HepG2 (cell line): Measurements from ENCODE around the gene CERS1. TPM values are rescaled to one million over a fixed set of nuclear protein-coding genes. Genes with fewer than 3 reads are reported as not detected.

Experiments used
- ATAC-seq: fragments of 200-7000 bp; cut with Tn5 transposase; 3 replicates; pipeline ENCODE4 v1.9.1; 2020; ENCODE audit warnings: mild to moderate bottlenecking, moderate library complexity
- BruUV-seq: library from RNA; stranded (reverse); fragments of 400-500 nt; replicated peaks from 2 replicates; lab custom pipeline; 2021; lab: Mats Ljungman, UMichigan
- CTCF ChIA-PET: fragments of 300-600 bp; formaldehyde crosslinking; extraction: SDS; loops from one replicate; lab custom pipeline; 2021; ENCODE audit warnings: low total read pairs, inconsistent platforms, low intra/inter-chr PET ratio; lab: Yijun Ruan, JAX
- POLR2A ChIA-PET: fragments of 350-600 bp; sonication (Branson Sonifier 250); formaldehyde crosslinking; loops from one replicate; lab custom pipeline; 2020; ENCODE audit warnings: antibody characterized with exemption, inconsistent platforms; lab: Yijun Ruan, JAX
- DNase-seq: peaks from one replicate; pipeline ENCODE4 v3.0.0-alpha.2; 2015; ENCODE audit warnings: low spot score
- FAIRE-seq: peaks from 3 replicates; lab custom pipeline; 2011; peaks lifted over from hg19 to GRCh38; lab: Jason Lieb, UNC
- H2AFZ ChIP-seq: one replicate; pipeline ENCODE4 v1.6.1; 2011; ENCODE audit warnings: low read length, inconsistent platforms
- H3K27ac ChIP-seq: fragments of 300-600 bp; 3 replicates; pipeline ENCODE4 v1.8.0; 2011; ENCODE audit warnings: mixed run types, mild to moderate bottlenecking, mixed read lengths, low read length, inconsistent platforms; ENCODE audit not compliant: insufficient read depth; ENCODE audit errors: extremely low read length
- H3K27me3 ChIP-seq, 2 experiments: fragments of 200-600 bp in 1 of 2; 2 replicates in 1 of 2; 3 replicates in 1 of 2; pipeline versions ENCODE4 v1.6.0 to v1.8.0; 2011; ENCODE audit warnings: low read length in 2 of 2, mild to moderate bottlenecking in 2 of 2, moderate library complexity in 2 of 2, inconsistent platforms in 1 of 2; ENCODE audit not compliant: insufficient read depth in 2 of 2, control insufficient read depth in 1 of 2
- H3K36me3 ChIP-seq, 2 experiments: fragments of 200-600 bp in 1 of 2; replicated peaks in 1 of 2; 2 replicates in 1 of 2; 3 replicates in 1 of 2; pipeline versions ENCODE4 v1.5.1 to v1.8.0; 2011; ENCODE audit warnings: low read length in 2 of 2, inconsistent platforms in 1 of 2; ENCODE audit not compliant: insufficient read depth in 2 of 2, control insufficient read depth in 1 of 2
- H3K4me1 ChIP-seq: 2 replicates; pipeline ENCODE4 v1.5.1; 2012; ENCODE audit warnings: low read length, inconsistent platforms; ENCODE audit not compliant: insufficient read depth
- H3K4me2 ChIP-seq: 2 replicates; pipeline ENCODE4 v1.6.0; 2011; ENCODE audit warnings: low read depth, low read length, inconsistent platforms
- H3K4me3 ChIP-seq, 3 experiments: fragments of 200-600 bp in 1 of 3; sonication (generic), shearing (Covaris generic) in 1 of 3; replicated peaks in 1 of 3; 2 replicates each; pipeline ENCODE4 v1.5.1; 2011 to 2016; ENCODE audit warnings: low read length in 3 of 3, inconsistent platforms in 2 of 3, low read depth in 2 of 3, mild to moderate bottlenecking in 2 of 3, control low read depth in 1 of 3, mixed read lengths in 1 of 3; ENCODE audit not compliant: insufficient read depth in 1 of 3
- H3K79me2 ChIP-seq: one replicate; pipeline ENCODE4 v1.6.1; 2011; ENCODE audit warnings: low read length, inconsistent platforms; ENCODE audit not compliant: insufficient read depth
- H3K9ac ChIP-seq: 2 replicates; pipeline ENCODE4 v1.6.0; 2011; ENCODE audit warnings: mild to moderate bottlenecking, low read depth, low read length, inconsistent platforms; ENCODE audit not compliant: insufficient read depth
- H3K9me3 ChIP-seq: 2 replicates; pipeline ENCODE4 v1.5.1; 2012; ENCODE audit warnings: mild to moderate bottlenecking, low read length
- H4K20me1 ChIP-seq: 2 replicates; pipeline ENCODE4 v1.6.0; 2011; ENCODE audit warnings: inconsistent platforms, mild to moderate bottlenecking, low read length, moderate library complexity; ENCODE audit not compliant: insufficient read depth
- AFF4 ChIP-seq: sonication (generic); formaldehyde crosslinking; IDR thresholded peaks from 2 replicates; pipeline ENCODE4 v1.4.0; 2020; ENCODE audit warnings: missing genetic modification reagents
- GMEB2 ChIP-seq: IDR thresholded peaks from 2 replicates; pipeline ENCODE4 v1.6.1; 2016; ENCODE audit warnings: missing biosample characterization, missing genetic modification reagents, low read depth
- NONO ChIP-seq, 2 experiments: fragments of 450-650 bp in 1 of 2; sonication (generic) in 1 of 2; formaldehyde crosslinking in 1 of 2; IDR thresholded peaks in 1 of 2; conservative IDR thresholded peaks in 1 of 2; 2 replicates each; pipeline versions ENCODE4 v1.6.1 to v1.8.0; 2017 to 2022; ENCODE audit warnings: mild to moderate bottlenecking in 1 of 2, missing genetic modification reagents in 1 of 2, moderate library complexity in 1 of 2
- SOX13 ChIP-seq, 3 experiments: fragments of 450-650 bp in 1 of 3; sonication (generic) in 1 of 3; formaldehyde crosslinking in 1 of 3; IDR thresholded peaks in 2 of 3; conservative IDR thresholded peaks in 1 of 3; 2 replicates each; pipeline versions ENCODE4 v1.5.0 to v1.6.1; 2016 to 2020; ENCODE audit warnings: antibody characterized with exemption in 1 of 3, mild to moderate bottlenecking in 1 of 3, missing compliant biosample characterization in 1 of 3, missing genetic modification reagents in 1 of 3, moderate library complexity in 1 of 3
- SYNCRIP ChIP-seq: fragments of 200-400 bp; formaldehyde crosslinking; IDR thresholded peaks from 2 replicates; pipeline ENCODE4 v1.6.1; 2018; ENCODE audit warnings: mild to moderate bottlenecking, low read depth, low read length; ENCODE audit not compliant: insufficient read depth
- ZBTB43 ChIP-seq: sonication (generic); formaldehyde crosslinking; conservative IDR thresholded peaks from 2 replicates; pipeline ENCODE4 v1.4.0; 2020; ENCODE audit warnings: missing genetic modification reagents
- ZNF501 ChIP-seq: sonication (generic); formaldehyde crosslinking; IDR thresholded peaks from 2 replicates; pipeline ENCODE4 v1.5.1; 2020; ENCODE audit warnings: mild to moderate bottlenecking, moderate library complexity, missing genetic modification reagents
- ZNF549 ChIP-seq: sonication (generic); formaldehyde crosslinking; IDR thresholded peaks from 2 replicates; pipeline ENCODE4 v1.5.0; 2020; ENCODE audit warnings: missing genetic modification reagents
- ZNF615 ChIP-seq: sonication (generic); formaldehyde crosslinking; IDR thresholded peaks from 2 replicates; pipeline ENCODE4 v1.5.0; 2020; ENCODE audit warnings: mild to moderate bottlenecking, missing genetic modification reagents, borderline replicate concordance
- WGBS: methylation state at CpG from one replicate; pipeline ENCODE4 v1.1.6; 2017; ENCODE audit warnings: low lambda C conversion rate; 5-methylcytosine and 5-hydroxymethylcytosine counted together
- in situ Hi-C: cut with HindIII; loops from 2 replicates; pipeline ENCODE4 v1.10.0; 2017; ENCODE audit warnings: low pct_unique_long_range_greater_than_20kb; ENCODE audit not compliant: extremely low pct_ligation_motif_present
- intact Hi-C: fragments of 100-400 bp; cut with micrococcal nuclease; formaldehyde crosslinking; loops from one replicate; pipeline ENCODE4 v1.10.0; 2022; ENCODE audit not compliant: unreplicated experiment
- polyA plus RNA-seq, 8 experiments: library from polyadenylated mRNA; depleted of rRNA in 3 of 8; stranded (reverse) in 7 of 8; unstranded in 1 of 8; fragments of >200 nt; fragmentation: Illumina TruSeq in 4 of 8; extraction: Trizol in 4 of 8; gene quantifications; 2 replicates each; pipeline versions ENCODE4 v1.2.1 to v1.2.3, GENCODE V29; 2011 to 2016; ENCODE audit warnings: low read depth in 4 of 8, missing spikeins in 1 of 8, mixed read lengths in 1 of 8; ENCODE audit not compliant: insufficient read depth in 1 of 8
- total RNA-seq, 5 experiments: library from RNA; depleted of rRNA; stranded (reverse); fragments of >200 nt; fragmentation: Illumina TruSeq; extraction: Trizol; gene quantifications; 2 replicates each; pipeline ENCODE4 v1.2.3, GENCODE V29; 2016; ENCODE audit warnings: low read depth in 1 of 5

CERS1 gene
- total and polyA plus RNA-seq, 2 of the 13 experiments (the other 11 are each of a cell fraction or from before 2014, with no cell fraction given) = 4.6 to 9.8 TPM

GRCh38 chr19:18860725-18861124, 35.2 kb downstream of the CERS1 start:
- Histone ChIP-seq H3K27ac (no peak overlapping the region), H3K4me3 (no peak overlapping the region), H3K27me3 (no peaks in the 10 kb centered on the region), H4K20me1 (no peaks in the 10 kb centered on the region), H3K9ac (no peak overlapping the region), H3K79me2 (no peaks in the 10 kb centered on the region), H2AFZ (no peak overlapping the region), H3K4me2 (no peak overlapping the region), H3K9me3 (no peaks in the 10 kb centered on the region), H3K36me3 (peaks cover 65 to 93% of the 10 kb centered on the region in 2 experiments), H3K4me1 (no peaks in the 10 kb centered on the region)
- TF ChIP-seq ZBTB43 (CRISPR knock-in tag) (no peak), AFF4 (CRISPR knock-in tag) (no peak)
- BruUV-seq = no TSS peak
- WGBS = 100% methylated on average over 11 of the region's 17 CpGs
- POLR2A ChIA-PET = no interaction called here
- DNase-seq (no peak), FAIRE-seq (no peak), ATAC-seq (no peak)
- in situ Hi-C loops (no loop called here), intact Hi-C loops (no loop called here)
- CTCF ChIA-PET = no interaction called here

- in situ Hi-C loops = no loop called here
- no peak for DNase-seq
- no peaks in the 10 kb centered on the region for H4K20me1 ChIP-seq
- TF ChIP-seq GMEB2 (no peak), ZNF549 (CRISPR knock-in tag) (no peak), ZNF615 (no peak), NONO (IDR thresholded peaks at IDR 0.05) (no peak), NONO (CRISPR knock-in tag; conservative IDR thresholded peaks at IDR 0.05) (no peak), SYNCRIP (no peak), SOX13 (IDR thresholded peaks at IDR 0.05) (no peak), SOX13 (CRISPR knock-in tag; conservative IDR thresholded peaks at IDR 0.05 in 1 of 2, IDR thresholded peaks at IDR 0.05 in 1 of 2) (no peak), ZNF501 (CRISPR knock-in tag) (no peak)
- TF ChIP-seq, all 625 proteins: peak for 0
- Histone ChIP-seq H3K27me3 (no peaks in the 10 kb centered on the region), H2AFZ (no peak overlapping the region), H3K4me3 (no peak overlapping the region), H3K4me1 (no peaks in the 10 kb centered on the region), H3K4me2 (no peak overlapping the region), H3K27ac (no peak overlapping the region), H3K79me2 (no peaks in the 10 kb centered on the region), H3K9ac (no peak overlapping the region), H3K36me3 (peaks cover 66 to 93% of the 10 kb centered on the region in 2 experiments), H3K9me3 (no peaks in the 10 kb centered on the region)
- ATAC-seq (no peak), FAIRE-seq (no peak)
- ChIA-PET POLR2A (no interaction called here), CTCF (no interaction called here)
- BruUV-seq = no TSS peak
- over 99% methylated on average over 6 of the region's 11 CpGs for WGBS
- intact Hi-C loops = no loop called here
Measured at GRCh38 chr19:18860302-18860700, 35.7 kb downstream of the CERS1 start.
